Subcutaneous adipose tissue (tissue), 4 donors: ENCODE measurements around the gene WFDC5. TPM values are rescaled to one million over a fixed set of nuclear protein-coding genes. Genes with fewer than 3 reads are reported as not detected.

ENCODE experiments used
- CTCF ChIP-seq: fragments of 450-650 bp; IDR thresholded peaks from one replicate; pipeline ENCODE4 v1.5.1; 2016; ENCODE audit warnings: low read depth, mild to moderate bottlenecking, control low read depth, antibody characterized with exemption, moderate library complexity
- total RNA-seq, 4 donors: library from RNA; depleted of rRNA; stranded (reverse); fragments of >200 nt; gene quantifications; one replicate each; pipeline ENCODE4 v1.1.0, GENCODE V29; 2016

The WFDC5 gene
- total RNA-seq, 4 donors from 2014 or later: not detected

GRCh38 chr20:45087097-45087790, 27.7 kb downstream of the WFDC5 start:
- no peak for TF ChIP-seq CTCF

- no peak for TF ChIP-seq CTCF
These were observed 29.1 kb downstream of the WFDC5 start for GRCh38 chr20:45085867-45086266.

GRCh38 chr20:45085289-45085688, 29.7 kb downstream of the WFDC5 start:
- TF ChIP-seq CTCF: no peak

- TF ChIP-seq CTCF: no peak
These were observed 31.8 kb downstream of the WFDC5 start for GRCh38 chr20:45083127-45083526.

GRCh38 chr20:45082468-45082867, 32.5 kb downstream of the WFDC5 start:
- no peak for TF ChIP-seq CTCF

GRCh38 chr20:45080867-45081624, 33.9 kb downstream of the WFDC5 start:
- no peak for TF ChIP-seq CTCF

GRCh38 chr20:45077559-45077958, 37.4 kb downstream of the WFDC5 start:
- no peak for TF ChIP-seq CTCF
